GM18526 (cell line): ENCODE measurements around the gene CAMK2N1.

Experiments
- POLR2A ChIP-seq: IDR thresholded peaks from 3 replicates; pipeline ENCODE4 v1.6.1; 2011; ENCODE audit not compliant: insufficient read length; ENCODE audit errors: extremely low read depth

Gene CAMK2N1

DNA sequence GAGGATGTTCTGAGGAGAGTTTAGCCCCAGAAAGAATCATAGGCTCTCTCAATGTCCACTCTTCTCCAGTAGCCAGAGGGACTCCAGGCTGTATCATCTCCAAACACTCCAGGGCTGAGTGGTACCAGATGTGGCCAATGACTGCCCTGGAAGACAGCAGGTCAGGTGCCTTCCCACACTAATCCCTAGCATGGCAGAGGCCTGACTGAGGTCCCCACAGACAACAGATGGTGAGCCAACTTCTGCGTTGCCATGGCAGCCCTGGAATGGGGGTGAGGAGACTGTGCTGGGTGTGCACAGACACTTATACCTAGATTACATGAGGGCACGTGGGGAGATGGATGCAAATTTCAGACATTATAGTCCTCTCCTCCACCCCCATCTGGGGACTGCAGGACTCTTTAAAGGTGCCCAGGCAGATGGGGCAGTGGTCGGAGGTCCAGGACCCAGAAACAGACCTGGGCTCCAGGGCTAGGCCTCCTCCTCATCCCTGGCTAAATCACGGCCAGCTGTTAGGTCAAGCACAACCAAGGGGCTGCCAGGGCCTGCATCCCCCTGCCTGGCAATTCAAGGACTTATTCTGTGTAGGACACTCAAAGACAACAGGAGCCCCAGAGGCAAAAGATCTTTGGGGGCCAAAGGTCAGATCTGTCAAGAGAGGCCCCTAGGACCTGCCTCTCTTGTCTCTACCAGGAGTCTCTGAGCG lies 42.9 kb downstream of the CAMK2N1 start:
- no peak for TF ChIP-seq POLR2A

DNA sequence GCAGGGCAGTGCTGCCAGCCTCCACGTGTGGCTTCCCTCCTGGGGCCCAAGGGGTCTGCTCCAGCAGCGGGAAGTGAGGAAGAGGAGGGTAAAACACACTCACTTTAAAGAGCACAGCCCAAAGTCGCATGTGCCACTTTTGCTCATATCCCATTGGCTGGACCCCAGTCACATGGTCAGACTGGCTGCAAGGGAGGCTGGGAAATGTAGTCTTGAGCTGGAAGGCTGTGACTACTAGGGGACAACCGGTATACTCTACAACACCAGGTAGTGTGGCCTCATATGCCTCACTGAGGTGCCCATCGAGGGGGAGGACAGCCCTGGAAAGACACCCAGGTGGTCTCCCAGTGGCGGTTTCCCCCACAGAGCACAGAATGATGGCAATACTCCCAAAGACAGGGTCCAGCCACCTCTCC lies 45.2 kb downstream of the CAMK2N1 start:
- TF ChIP-seq POLR2A = no peak

DNA sequence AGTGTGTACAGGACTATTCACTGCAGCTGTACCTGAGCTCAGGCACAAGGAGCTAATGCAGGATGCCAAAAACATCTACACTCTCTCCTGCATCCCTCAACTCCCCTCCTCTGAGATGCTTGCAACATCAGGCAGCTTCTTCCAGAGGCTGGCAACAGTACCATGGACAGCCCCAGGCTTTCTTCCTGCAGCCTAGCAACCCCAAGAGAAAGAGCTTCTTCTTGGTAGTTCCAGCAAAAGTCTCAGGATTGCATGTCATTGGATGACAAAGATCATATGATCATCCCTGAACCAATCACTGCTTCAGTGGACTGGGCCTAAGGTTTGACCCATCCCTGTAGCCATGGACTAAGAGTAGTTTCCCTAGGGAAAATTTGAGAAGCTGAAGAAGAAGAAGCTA lies 46.7 kb downstream of the CAMK2N1 start:
- TF ChIP-seq POLR2A = no peak

DNA sequence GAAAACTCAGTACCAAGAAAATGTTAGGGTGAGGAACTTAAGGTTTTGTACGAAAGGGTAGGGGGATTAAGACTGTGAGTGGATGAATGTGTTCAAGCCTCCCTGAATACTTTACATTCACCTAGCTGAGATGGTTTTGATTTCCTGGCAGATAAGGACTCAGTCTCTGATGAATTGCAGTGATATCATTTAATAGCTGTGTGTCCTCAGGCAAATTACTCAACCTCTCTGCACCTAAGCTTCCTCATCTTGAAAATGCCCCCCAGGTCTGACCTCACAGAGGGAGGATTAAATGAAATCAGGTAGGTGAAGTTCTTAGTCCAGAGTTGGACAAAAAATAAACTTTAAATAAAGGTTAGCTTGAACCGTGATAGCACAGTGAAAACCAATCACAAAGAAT lies 48.4 kb downstream of the CAMK2N1 start:
- no peak for TF ChIP-seq POLR2A

DNA sequence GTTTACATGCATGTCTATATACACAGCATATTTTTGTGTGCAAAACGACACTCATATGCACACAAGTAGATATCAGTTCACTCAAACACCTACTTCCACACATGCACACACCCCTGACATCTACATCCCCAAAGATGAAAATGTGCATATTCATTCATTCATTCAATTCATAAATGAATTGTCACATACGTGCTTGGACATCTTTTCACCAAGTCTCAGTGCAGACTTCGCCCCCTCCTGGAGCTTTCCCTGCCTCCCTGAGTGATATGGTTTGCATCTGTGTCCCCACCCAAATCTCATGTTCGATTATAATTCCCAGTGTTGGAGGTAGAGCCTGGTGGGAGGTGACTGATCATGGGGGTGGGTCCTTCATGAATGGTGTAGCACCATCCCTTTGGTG lies 53.1 kb downstream of the CAMK2N1 start:
- no peak for TF ChIP-seq POLR2A
